H9 (cell line): ENCODE results near the gene PLEKHG1. TPM values are rescaled to one million over a fixed set of nuclear protein-coding genes. Genes with fewer than 3 reads are reported as not detected.

Source experiments
- DNase-seq: peaks from one replicate; pipeline ENCODE4 v3.0.0-alpha.2; 2017
- H2AFZ ChIP-seq: one replicate; pipeline ENCODE4 v1.6.1; 2013; ENCODE audit warnings: mild to moderate bottlenecking, low read length, control low read depth, moderate library complexity
- H2AK5ac ChIP-seq: 2 replicates; pipeline ENCODE4 v1.6.1; 2013; ENCODE audit warnings: low read length, control low read depth, mixed read lengths; ENCODE audit not compliant: insufficient read length
- H2BK120ac ChIP-seq: one replicate; pipeline ENCODE4 v1.6.1; 2013; ENCODE audit warnings: low read depth, mild to moderate bottlenecking, low read length, control low read depth, inconsistent platforms; ENCODE audit not compliant: poor library complexity, severe bottlenecking
- H2BK12ac ChIP-seq: 2 replicates; pipeline ENCODE4 v1.6.1; 2013; ENCODE audit warnings: low read length, control low read depth, mixed read lengths, low read depth; ENCODE audit not compliant: insufficient read length
- H2BK15ac ChIP-seq: 2 replicates; pipeline ENCODE4 v1.6.1; 2013; ENCODE audit warnings: low read depth, low read length, control low read depth
- H2BK20ac ChIP-seq: one replicate; pipeline ENCODE4 v1.6.1; 2013; ENCODE audit warnings: low read depth, mild to moderate bottlenecking, low read length, control low read depth, inconsistent platforms; ENCODE audit not compliant: poor library complexity, severe bottlenecking
- H2BK5ac ChIP-seq: 2 replicates; pipeline ENCODE4 v1.6.1; 2013; ENCODE audit warnings: low read length, control low read depth, mixed read lengths; ENCODE audit not compliant: insufficient read length
- H3K14ac ChIP-seq: 2 replicates; pipeline ENCODE4 v1.6.1; 2013; ENCODE audit warnings: low read length, control low read depth; ENCODE audit not compliant: insufficient read depth
- H3K18ac ChIP-seq: 2 replicates; pipeline ENCODE4 v1.6.1; 2013; ENCODE audit warnings: low read depth, mild to moderate bottlenecking, mixed read lengths, low read length, control low read depth; ENCODE audit not compliant: insufficient read length
- H3K23ac ChIP-seq: 2 replicates; pipeline ENCODE4 v1.6.1; 2013; ENCODE audit warnings: low read length, control low read depth, mixed read lengths, low read depth; ENCODE audit not compliant: insufficient read length
- H3K23me2 ChIP-seq: 2 replicates; pipeline ENCODE4 v1.6.1; 2013; ENCODE audit warnings: low read depth, mild to moderate bottlenecking, mixed read lengths, low read length, control low read depth; ENCODE audit not compliant: insufficient read length, poor library complexity, severe bottlenecking
- H3K27ac ChIP-seq: 2 replicates; pipeline ENCODE4 v1.5.1; 2013; ENCODE audit warnings: low read length, control low read depth, mixed read lengths, low read depth; ENCODE audit not compliant: insufficient read length
- H3K27me3 ChIP-seq: 2 replicates; pipeline ENCODE4 v1.6.1; 2013; ENCODE audit warnings: low read length, control low read depth, inconsistent platforms; ENCODE audit not compliant: insufficient read depth
- H3K4ac ChIP-seq: 2 replicates; pipeline ENCODE4 v1.6.1; 2013; ENCODE audit warnings: low read depth, mild to moderate bottlenecking, control low read depth, inconsistent platforms, low read length, moderate library complexity
- H3K4me1 ChIP-seq: 2 replicates; pipeline ENCODE4 v1.6.1; 2013; ENCODE audit warnings: low read length, control low read depth, inconsistent platforms; ENCODE audit not compliant: insufficient read depth
- H3K4me2 ChIP-seq: 2 replicates; pipeline ENCODE4 v1.6.1; 2013; ENCODE audit warnings: low read length, control low read depth, mixed read lengths; ENCODE audit not compliant: insufficient read length, insufficient read depth
- H3K56ac ChIP-seq: 2 replicates; pipeline ENCODE4 v1.6.1; 2013; ENCODE audit warnings: low read depth, mild to moderate bottlenecking, mixed read lengths, low read length, control low read depth; ENCODE audit not compliant: insufficient read length
- H3K79me1 ChIP-seq: 2 replicates; pipeline ENCODE4 v1.6.1; 2013; ENCODE audit warnings: low read depth, mild to moderate bottlenecking, moderate library complexity, low read length, control low read depth, inconsistent platforms; ENCODE audit not compliant: insufficient read depth, poor library complexity, severe bottlenecking
- H3K79me2 ChIP-seq: 2 replicates; pipeline ENCODE4 v1.6.1; 2013; ENCODE audit warnings: low read length, control low read depth, inconsistent platforms; ENCODE audit not compliant: insufficient read depth
- H3K9ac ChIP-seq: 2 replicates; pipeline ENCODE4 v1.6.1; 2013; ENCODE audit warnings: low read length, control low read depth, mixed read lengths; ENCODE audit not compliant: insufficient read length; ENCODE audit errors: extremely low read depth
- H3K9me3 ChIP-seq: one replicate; pipeline ENCODE4 v1.6.1; 2013; ENCODE audit warnings: low read depth, low read length, inconsistent platforms; ENCODE audit not compliant: control insufficient read depth
- H3T11ph ChIP-seq: one replicate; pipeline ENCODE4 v1.6.1; 2013; ENCODE audit warnings: mild to moderate bottlenecking, low read length, control low read depth, inconsistent platforms
- H4K20me1 ChIP-seq: one replicate; pipeline ENCODE4 v1.6.1; 2013; ENCODE audit not compliant: control insufficient read depth, insufficient read length, insufficient read depth
- H4K5ac ChIP-seq: 2 replicates; pipeline ENCODE4 v1.6.1; 2013; ENCODE audit warnings: low read depth, mild to moderate bottlenecking, mixed read lengths, low read length, control low read depth; ENCODE audit not compliant: insufficient read length
- H4K8ac ChIP-seq: replicated peaks from 2 replicates; pipeline ENCODE4 v1.6.1; 2013; ENCODE audit warnings: low read length, control low read depth, mixed read lengths, low read depth; ENCODE audit not compliant: insufficient read length
- H4K91ac ChIP-seq: 2 replicates; pipeline ENCODE4 v1.6.1; 2013; ENCODE audit warnings: low read depth, mild to moderate bottlenecking, moderate library complexity, mixed read lengths, low read length, control low read depth; ENCODE audit not compliant: insufficient read length
- H3K27ac Mint-ChIP-seq, 3 experiments: 2 replicates in 2 of 3; 3 replicates in 1 of 3; pipeline ENCODE4 v1.8.0; 2020 to 2021; ENCODE audit warnings: mixed read lengths in 3 of 3, mild to moderate bottlenecking in 1 of 3, moderate library complexity in 1 of 3
- H3K27me3 Mint-ChIP-seq: 2 replicates; pipeline ENCODE4 v1.8.0; 2021; ENCODE audit warnings: low read depth, mild to moderate bottlenecking, moderate library complexity, mixed read lengths
- H3K36me3 Mint-ChIP-seq, 3 experiments: 2 replicates in 2 of 3; 3 replicates in 1 of 3; pipeline ENCODE4 v1.8.0; 2020 to 2021; ENCODE audit warnings: low read depth in 3 of 3, mixed read lengths in 3 of 3; ENCODE audit not compliant: insufficient read depth in 1 of 3
- H3K4me1 Mint-ChIP-seq, 2 experiments: 2 replicates each; pipeline ENCODE4 v1.8.0; 2020; ENCODE audit warnings: mixed read lengths in 2 of 2
- H3K4me3 Mint-ChIP-seq, 2 experiments: 2 replicates in 1 of 2; 3 replicates in 1 of 2; pipeline ENCODE4 v1.8.0; 2020 to 2021; ENCODE audit warnings: mild to moderate bottlenecking in 2 of 2, mixed read lengths in 2 of 2, moderate library complexity in 1 of 2
- H3K9me3 Mint-ChIP-seq, 2 experiments: 2 replicates in 1 of 2; 3 replicates in 1 of 2; pipeline ENCODE4 v1.8.0; 2020; ENCODE audit warnings: mild to moderate bottlenecking in 2 of 2, mixed read lengths in 2 of 2, moderate library complexity in 1 of 2
- CTCF ChIP-seq: fragments of 200-600 bp; sonication (generic); conservative IDR thresholded peaks from 3 replicates; pipeline ENCODE4 v1.8.0; 2021; ENCODE audit warnings: antibody characterized with exemption, mild to moderate bottlenecking
- WGBS: extraction: QIAGEN DNeasy Blood & Tissue Kit; methylation state at CpG from one replicate; pipeline ENCODE4 v1.1.7; 2013; ENCODE audit warnings: missing lambda C conversion rate, low lambda C conversion rate, mixed read lengths; ENCODE audit not compliant: insufficient read length; ENCODE audit errors: extremely low coverage; 5-methylcytosine and 5-hydroxymethylcytosine counted together
- total RNA-seq: library from RNA; stranded (reverse); gene quantifications from 2 replicates; pipeline ENCODE4 v1.2.1, GENCODE V29; 2021

Gene PLEKHG1
- total RNA-seq, 1 experiment from 2014 or later: 1.0 TPM

GRCh38 chr6:150632785-150633485 is 33.2 kb downstream of the PLEKHG1 start:
- no peak overlapping the region for H3K4me3 Mint-ChIP-seq
- peaks cover 5% of the 10 kb centered on the region for H3K27me3 Mint-ChIP-seq

More at GRCh38 chr6:150632785-150633485, 33.2 kb downstream of the PLEKHG1 start:
- Histone ChIP-seq H4K20me1 (no peaks in the 10 kb centered on the region), H3K79me2 (no peaks in the 10 kb centered on the region), H2BK12ac (no peak overlapping the region), H2BK5ac (no peak overlapping the region), H3K56ac (no peak overlapping the region), H4K91ac (no peak overlapping the region), H3K27ac (no peak overlapping the region), H3K9ac (no peak overlapping the region), H3K18ac (no peak overlapping the region), H2BK15ac (no peak overlapping the region), H3T11ph (no peak overlapping the region), H3K23me2 (no peaks in the 10 kb centered on the region), H3K23ac (no peak overlapping the region), H4K8ac (no peak overlapping the region), H3K4me2 (no peak overlapping the region), H4K5ac (no peak overlapping the region), H3K9me3 (no peaks in the 10 kb centered on the region), H3K79me1 (no peaks in the 10 kb centered on the region), H3K27me3 (no peaks in the 10 kb centered on the region), H3K4ac (no peak overlapping the region), H2AFZ (no peak overlapping the region), H3K4me1 (no peaks in the 10 kb centered on the region), H2AK5ac (no peak overlapping the region), H3K14ac (no peak overlapping the region; the same call in 1 of the 2 replicates), H2BK20ac (no peak overlapping the region), H2BK120ac (no peak overlapping the region)
- no peak for DNase-seq
- Mint-ChIP-seq H3K4me1 (peaks cover 0 to 3% of the 10 kb centered on the region in 2 experiments; a peak in 2 of 4 replicates), H3K27ac (no peak overlapping the region), H3K9me3 (no peaks in the 10 kb centered on the region), H3K36me3 (no peaks in the 10 kb centered on the region)
- WGBS: no CpG with 5 or more reads among the region's 13 CpGs
- TF ChIP-seq CTCF: no peak
